Vagina (tissue), 2 donors: ENCODE measurements around the gene AP1G2.

ENCODE experiments used
- POLR2A ChIP-seq, 2 donors: fragments of 450-650 bp; IDR thresholded peaks; one replicate each; pipeline ENCODE4 v1.6.1; 2017; ENCODE audit warnings: antibody characterized with exemption in 2 of 2, mild to moderate bottlenecking in 2 of 2, moderate library complexity in 2 of 2
- TF ChIP-seq, protein P1 (sequence below), 3 experiments: fragments of 450-650 bp in 2 of 3; fragments of 200-600 bp in 1 of 3; sonication (generic) in 1 of 3; IDR thresholded peaks; one replicate each; pipeline ENCODE4 v1.5.1; 2017 to 2019; ENCODE audit warnings: antibody characterized with exemption in 3 of 3, mild to moderate bottlenecking in 2 of 3, moderate library complexity in 2 of 3

DNA sequence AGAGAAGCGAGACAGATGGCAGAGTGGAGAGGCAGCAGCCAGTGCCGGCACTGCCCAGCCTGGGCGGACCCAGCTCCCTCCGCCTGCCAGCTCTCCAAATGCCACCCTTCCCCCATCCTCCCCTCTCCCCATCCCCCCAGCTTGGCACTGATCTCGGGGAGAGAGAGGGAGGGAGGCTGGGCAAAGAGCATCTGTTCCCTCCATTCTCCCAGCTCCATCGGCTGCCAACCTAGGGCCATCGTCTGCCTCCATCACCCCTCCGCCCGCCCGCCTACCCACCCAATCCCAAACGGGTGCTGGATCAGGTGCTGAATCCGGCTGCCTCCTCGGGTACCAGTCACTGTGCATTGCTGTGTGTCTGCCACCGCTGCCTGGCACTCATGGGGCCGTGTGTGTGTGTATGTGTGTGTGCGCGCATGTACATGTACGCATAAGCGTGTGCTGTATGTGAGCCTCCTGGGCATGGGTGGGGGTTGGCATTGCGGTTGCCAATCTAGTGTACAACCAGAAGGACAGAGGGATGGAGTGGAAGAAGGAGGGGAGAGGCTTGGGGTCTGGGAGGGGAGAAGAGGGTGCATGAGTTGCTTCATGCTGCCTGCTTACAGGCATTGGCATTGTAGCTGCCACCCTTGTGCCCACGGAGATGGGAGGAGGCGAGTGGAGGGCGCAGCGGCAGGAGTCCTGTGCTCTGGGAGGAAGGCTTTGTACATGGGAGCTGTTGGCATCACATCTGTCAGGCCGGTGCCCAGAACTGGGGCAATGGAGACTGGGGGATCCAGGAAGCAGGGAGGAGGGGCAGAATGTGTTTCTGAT is 54.4 kb downstream of the AP1G2 start:
- TF ChIP-seq, protein P1, sequence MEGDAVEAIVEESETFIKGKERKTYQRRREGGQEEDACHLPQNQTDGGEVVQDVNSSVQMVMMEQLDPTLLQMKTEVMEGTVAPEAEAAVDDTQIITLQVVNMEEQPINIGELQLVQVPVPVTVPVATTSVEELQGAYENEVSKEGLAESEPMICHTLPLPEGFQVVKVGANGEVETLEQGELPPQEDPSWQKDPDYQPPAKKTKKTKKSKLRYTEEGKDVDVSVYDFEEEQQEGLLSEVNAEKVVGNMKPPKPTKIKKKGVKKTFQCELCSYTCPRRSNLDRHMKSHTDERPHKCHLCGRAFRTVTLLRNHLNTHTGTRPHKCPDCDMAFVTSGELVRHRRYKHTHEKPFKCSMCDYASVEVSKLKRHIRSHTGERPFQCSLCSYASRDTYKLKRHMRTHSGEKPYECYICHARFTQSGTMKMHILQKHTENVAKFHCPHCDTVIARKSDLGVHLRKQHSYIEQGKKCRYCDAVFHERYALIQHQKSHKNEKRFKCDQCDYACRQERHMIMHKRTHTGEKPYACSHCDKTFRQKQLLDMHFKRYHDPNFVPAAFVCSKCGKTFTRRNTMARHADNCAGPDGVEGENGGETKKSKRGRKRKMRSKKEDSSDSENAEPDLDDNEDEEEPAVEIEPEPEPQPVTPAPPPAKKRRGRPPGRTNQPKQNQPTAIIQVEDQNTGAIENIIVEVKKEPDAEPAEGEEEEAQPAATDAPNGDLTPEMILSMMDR (IDR thresholded peaks at IDR 0.05): no peak
- TF ChIP-seq POLR2A (IDR thresholded peaks at IDR 0.05): no peak
